ENCODE data around the gene PLXNB2.

The PLXNB2 gene

GRCh38 chr22:50306753-50307749 lies at the start of gene PLXNB2:
TSS of gene PLXNB2 (minus strand) at chr22:50307646. CDS start at chr22:50290584, 17,062 bp downstream.
- peak; percentile 85 to 90 for DNase-seq (ENCODE audit: low spot score in 2 of 2)
- peaks cover 13% of the 10 kb centered on the region for H3K4me1 ChIP-seq
- H3K27me3 ChIP-seq (ENCODE audit: low read depth) = no peaks in the 10 kb centered on the region
- H3K9me3 ChIP-seq = no peaks in the 10 kb centered on the region
- H3K36me3 ChIP-seq (replicated peaks) = peaks cover 4% of the 10 kb centered on the region; the same call in 1 of the 2 replicates
- peak within 1 kb of the TSS; percentile 66 for H3K4me3 ChIP-seq
- in situ Hi-C loops (cut with MboI; ENCODE audit: low sequenced_read_pairs) = no loop called here

- no peak overlapping the region for H3K4me3 ChIP-seq
- H3K36me3 ChIP-seq (replicated peaks) = peaks cover 12% of the 10 kb centered on the region; the same call in 1 of the 2 replicates
- in situ Hi-C loops (cut with MboI; ENCODE audit: low sequenced_read_pairs) = no loop called here
These were observed 49.8 kb upstream of the PLXNB2 start for GRCh38 chr22:50357222-50357621.

GRCh38 chr22:50356186-50356585 lies 48.7 kb upstream of the PLXNB2 start:
- Histone ChIP-seq H3K36me3 (replicated peaks) (peaks cover 15% of the 10 kb centered on the region; the same call in 1 of the 2 replicates), H3K4me3 (no peak overlapping the region), H3K27me3 (ENCODE audit: low read depth) (no peaks in the 10 kb centered on the region), H3K9me3 (no peaks in the 10 kb centered on the region), H3K4me1 (no peaks in the 10 kb centered on the region)
- in situ Hi-C loops (cut with MboI; ENCODE audit: low sequenced_read_pairs) = no loop called here
- DNase-seq (ENCODE audit: low spot score in 2 of 2) = no peak

More at GRCh38 chr22:50357222-50357621, 49.8 kb upstream of the PLXNB2 start:
- Histone ChIP-seq H3K9me3 (no peaks in the 10 kb centered on the region), H3K27me3 (ENCODE audit: low read depth) (no peaks in the 10 kb centered on the region), H3K4me1 (no peaks in the 10 kb centered on the region)
- DNase-seq (ENCODE audit: low spot score in 2 of 2) = no peak

GRCh38 chr22:50348058-50348457 lies 40.6 kb upstream of the PLXNB2 start:
- H3K4me1 ChIP-seq = no peaks in the 10 kb centered on the region; the same call in 1 of the 2 replicates

GRCh38 chr22:50347157-50347556 lies 39.7 kb upstream of the PLXNB2 start:
- no peak for DNase-seq (ENCODE audit: low spot score in 2 of 2)
- Histone ChIP-seq H3K27me3 (ENCODE audit: low read depth) (no peaks in the 10 kb centered on the region), H3K4me3 (no peak overlapping the region), H3K4me1 (peaks cover under 1% of the 10 kb centered on the region; the same call in 1 of the 2 replicates), H3K9me3 (no peaks in the 10 kb centered on the region), H3K36me3 (replicated peaks) (peaks cover 16% of the 10 kb centered on the region; the same call in 1 of the 2 replicates)
- in situ Hi-C loops (cut with MboI; ENCODE audit: low sequenced_read_pairs) = no loop called here

More at GRCh38 chr22:50348058-50348457, 40.6 kb upstream of the PLXNB2 start:
- no peaks in the 10 kb centered on the region for H3K9me3 ChIP-seq
- H3K4me3 ChIP-seq = no peak overlapping the region
- in situ Hi-C loops (cut with MboI; ENCODE audit: low sequenced_read_pairs) = no loop called here
- no peak for DNase-seq (ENCODE audit: low spot score in 2 of 2)
- no peaks in the 10 kb centered on the region for H3K27me3 ChIP-seq (ENCODE audit: low read depth)
- H3K36me3 ChIP-seq (replicated peaks) = peaks cover 16% of the 10 kb centered on the region; the same call in 1 of the 2 replicates

GRCh38 chr22:50346470-50346869 lies 39.0 kb upstream of the PLXNB2 start:
- peaks cover 16% of the 10 kb centered on the region; the same call in 1 of the 2 replicates for H3K36me3 ChIP-seq (replicated peaks)
- DNase-seq (ENCODE audit: low spot score in 2 of 2) = no peak
- H3K27me3 ChIP-seq (ENCODE audit: low read depth) = no peaks in the 10 kb centered on the region
- H3K4me1 ChIP-seq = peaks cover 2% of the 10 kb centered on the region; the same call in 1 of the 2 replicates
- no peaks in the 10 kb centered on the region for H3K9me3 ChIP-seq
- no peak overlapping the region for H3K4me3 ChIP-seq
- in situ Hi-C loops (cut with MboI; ENCODE audit: low sequenced_read_pairs) = no loop called here

GRCh38 chr22:50343541-50343935 lies 36.1 kb upstream of the PLXNB2 start:
- no peak for DNase-seq (ENCODE audit: low spot score in 2 of 2)
- Histone ChIP-seq H3K4me3 (peak overlapping the region; percentile 47), H3K36me3 (replicated peaks) (peaks cover 13% of the 10 kb centered on the region; the same call in 1 of the 2 replicates), H3K27me3 (ENCODE audit: low read depth) (no peaks in the 10 kb centered on the region), H3K9me3 (no peaks in the 10 kb centered on the region; the same call in 1 of the 2 replicates), H3K4me1 (peaks cover 2% of the 10 kb centered on the region; the same call in 1 of the 2 replicates)
- in situ Hi-C loops (cut with MboI; ENCODE audit: low sequenced_read_pairs) = no loop called here

GRCh38 chr22:50342651-50343540 lies 35.5 kb upstream of the PLXNB2 start, which contains the start of gene PPP6R2:
TSS of gene PPP6R2 (plus strand) at chr22:50343327. CDS start at chr22:50393909, 50,582 bp downstream.
- H3K36me3 ChIP-seq (replicated peaks) = peaks cover 7% of the 10 kb centered on the region; the same call in 1 of the 2 replicates
- H3K4me1 ChIP-seq = peaks cover 2% of the 10 kb centered on the region; the same call in 1 of the 2 replicates
- H3K4me3 ChIP-seq = peak within 1 kb of the TSS; percentile 47
- in situ Hi-C loops (cut with MboI; ENCODE audit: low sequenced_read_pairs) = no loop called here
- H3K9me3 ChIP-seq = no peaks in the 10 kb centered on the region; the same call in 1 of the 2 replicates
- H3K27me3 ChIP-seq (ENCODE audit: low read depth) = no peaks in the 10 kb centered on the region
- peak; percentile 52 to 86 for DNase-seq (ENCODE audit: low spot score in 2 of 2)

- peak; percentile 79 to 96 for DNase-seq (ENCODE audit: low spot score in 2 of 2)
- in situ Hi-C loops (cut with MboI; ENCODE audit: low sequenced_read_pairs) = no loop called here
- Histone ChIP-seq H3K27me3 (ENCODE audit: low read depth) (no peaks in the 10 kb centered on the region), H3K9me3 (no peaks in the 10 kb centered on the region; the same call in 1 of the 2 replicates), H3K36me3 (replicated peaks) (0 out of 2 replicates have a peak, but pooled peaks cover 1% of the 10 kb centered on the region), H3K4me1 (peaks cover 2% of the 10 kb centered on the region; the same call in 1 of the 2 replicates), H3K4me3 (peak overlapping the region; percentile 47)
These were observed 34.7 kb upstream of the PLXNB2 start for GRCh38 chr22:50341977-50342650.

- peaks cover 2% of the 10 kb centered on the region; the same call in 1 of the 2 replicates for H3K4me1 ChIP-seq
- in situ Hi-C loops (cut with MboI; ENCODE audit: low sequenced_read_pairs) = no loop called here
- peak; percentile 26 to 52 for DNase-seq (ENCODE audit: low spot score in 2 of 2)
- no peaks in the 10 kb centered on the region for H3K36me3 ChIP-seq (replicated peaks)
- no peak overlapping the region for H3K4me3 ChIP-seq
- H3K27me3 ChIP-seq (ENCODE audit: low read depth) = no peaks in the 10 kb centered on the region
- H3K9me3 ChIP-seq = no peaks in the 10 kb centered on the region; the same call in 1 of the 2 replicates
These were observed 32.8 kb upstream of the PLXNB2 start for GRCh38 chr22:50339945-50340879.

- in situ Hi-C loops (cut with MboI; ENCODE audit: low sequenced_read_pairs) = no loop called here
- no peak for DNase-seq (ENCODE audit: low spot score in 2 of 2)
- no peaks in the 10 kb centered on the region for H3K27me3 ChIP-seq (ENCODE audit: low read depth)
- H3K4me1 ChIP-seq = peaks cover 2% of the 10 kb centered on the region; the same call in 1 of the 2 replicates
- H3K36me3 ChIP-seq (replicated peaks) = no peaks in the 10 kb centered on the region
- no peaks in the 10 kb centered on the region; the same call in 1 of the 2 replicates for H3K9me3 ChIP-seq
- H3K4me3 ChIP-seq = no peak overlapping the region
These were observed 31.5 kb upstream of the PLXNB2 start for GRCh38 chr22:50338860-50339462.
